SK-N-MC (cell line): ENCODE measurements around the gene CCDC185.

ENCODE experiments used
- EZH2 ChIP-seq: fragments of 200-600 bp; sonication (generic); IDR thresholded peaks from one replicate; pipeline ENCODE4 v1.6.1; 2017; ENCODE audit warnings: antibody characterized with exemption
- POLR2AphosphoS5 ChIP-seq: IDR thresholded peaks from 2 replicates; pipeline ENCODE4 v1.6.1; 2012; ENCODE audit warnings: mild to moderate bottlenecking, low read depth, low read length, borderline replicate concordance

- no peak for TF ChIP-seq EZH2
- no peak for TF ChIP-seq POLR2AphosphoS5
These were observed 2.6 kb upstream of the CCDC185 start for GRCh38 chr1:223390618-223391017.
